GM04504 (cell line): Measurements from ENCODE around the gene CDC7.
"Not testable (repeated sequence)": the region's sequence is repeated elsewhere in the genome, so short reads cannot be mapped to it uniquely, and the experiment has no call there.

ENCODE experiments used
- DNase-seq: peaks from one replicate; pipeline ENCODE4 v3.0.0-alpha.2; 2012; ENCODE audit warnings: low read depth

CDC7 gene

DNA sequence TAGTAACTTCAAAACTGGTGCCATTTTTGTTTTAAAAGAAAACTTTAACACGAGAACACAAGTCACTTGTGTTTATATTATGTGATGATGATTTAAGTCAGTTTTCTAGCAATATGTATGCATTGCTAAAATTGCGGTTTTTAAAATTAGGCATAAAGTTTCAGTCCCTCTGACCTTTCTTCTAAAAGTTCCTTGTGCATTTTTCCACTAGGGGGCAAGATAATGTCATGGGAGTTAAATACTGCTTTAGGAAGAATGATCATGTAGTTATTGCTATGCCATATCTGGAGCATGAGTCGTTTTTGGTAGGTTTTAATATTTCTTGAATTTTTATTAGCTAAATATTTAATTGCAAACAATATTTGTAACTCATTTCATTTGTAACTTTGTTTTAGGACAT, 10.7 kb downstream of the CDC7 start:
- no peak for DNase-seq

DNA sequence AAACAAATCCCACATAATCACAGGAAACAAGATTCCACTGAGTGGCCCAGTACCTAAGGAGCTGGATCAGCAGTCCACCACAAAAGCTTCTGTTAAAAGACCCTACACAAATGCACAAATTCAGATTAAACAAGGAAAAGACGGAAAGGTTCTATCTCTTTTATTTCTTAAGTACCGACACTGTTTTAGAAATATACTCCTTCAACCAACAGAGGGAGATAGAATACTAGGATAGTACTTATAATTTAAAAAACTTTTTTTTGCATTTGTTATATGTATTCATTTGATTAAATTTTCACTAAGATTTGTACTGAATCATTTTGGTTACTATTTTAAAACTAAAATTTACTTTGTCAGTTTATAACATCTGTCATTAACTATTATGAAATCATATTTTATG, 12.5 kb downstream of the CDC7 start:
- DNase-seq = no peak

DNA sequence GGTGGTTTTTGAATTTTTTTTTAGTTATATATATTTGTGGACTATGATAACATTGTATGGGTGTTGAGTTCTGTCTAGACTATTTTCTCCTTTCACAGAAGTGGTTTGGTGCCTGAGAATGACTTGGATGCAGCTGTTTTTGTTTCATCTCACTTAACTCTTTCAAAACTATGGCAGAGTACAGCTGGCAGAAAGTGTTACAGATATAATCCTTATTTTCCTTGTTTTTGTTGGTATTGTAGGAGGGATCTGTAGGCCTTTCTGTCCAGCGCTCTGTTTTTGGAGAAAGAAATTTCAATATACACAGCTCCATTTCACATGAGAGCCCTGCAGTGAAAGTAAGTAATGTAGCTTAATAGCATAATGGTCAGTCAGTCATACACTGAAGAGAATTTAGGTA, 13.1 kb downstream of the CDC7 start:
- DNase-seq = no peak

DNA sequence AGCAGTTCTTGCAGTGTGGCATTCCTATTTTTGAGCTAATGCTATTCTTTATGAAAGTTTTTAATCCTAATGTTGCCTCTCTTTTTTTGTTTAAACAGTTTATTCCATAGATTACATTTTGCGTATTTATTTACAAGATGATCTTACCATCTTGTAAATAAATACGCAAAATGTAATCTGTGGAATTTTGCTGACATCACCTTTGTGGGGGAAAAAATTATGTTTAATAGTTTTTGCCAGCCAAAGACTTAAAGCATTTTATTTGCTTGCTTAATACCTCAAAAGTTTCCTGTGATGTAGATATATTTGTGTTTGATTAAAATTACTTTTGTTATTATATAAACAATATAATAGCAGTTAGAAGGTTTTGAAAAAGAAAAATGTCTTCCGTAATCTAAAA, 15.3 kb downstream of the CDC7 start:
- no peak for DNase-seq

DNA sequence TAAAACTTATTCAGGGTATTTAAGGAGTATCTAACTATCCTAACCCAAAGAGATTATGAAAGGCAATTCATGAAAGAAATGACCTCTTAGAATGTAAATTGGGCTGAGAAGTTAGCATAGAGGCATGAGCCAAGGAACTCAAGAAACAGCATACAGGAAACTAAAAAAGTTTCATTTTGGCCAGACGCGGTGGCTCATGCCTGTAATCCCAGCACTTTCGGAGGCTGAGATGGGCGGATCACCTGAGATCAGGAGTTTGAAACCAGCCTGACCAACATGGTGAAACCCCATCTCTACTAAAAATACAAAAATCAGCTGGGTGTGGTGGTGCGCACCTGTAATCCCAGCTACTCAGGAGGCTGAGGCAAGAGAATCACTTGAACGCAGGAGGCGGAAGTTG, 16.0 kb downstream of the CDC7 start:
- DNase-seq = not testable (repeated sequence)

DNA sequence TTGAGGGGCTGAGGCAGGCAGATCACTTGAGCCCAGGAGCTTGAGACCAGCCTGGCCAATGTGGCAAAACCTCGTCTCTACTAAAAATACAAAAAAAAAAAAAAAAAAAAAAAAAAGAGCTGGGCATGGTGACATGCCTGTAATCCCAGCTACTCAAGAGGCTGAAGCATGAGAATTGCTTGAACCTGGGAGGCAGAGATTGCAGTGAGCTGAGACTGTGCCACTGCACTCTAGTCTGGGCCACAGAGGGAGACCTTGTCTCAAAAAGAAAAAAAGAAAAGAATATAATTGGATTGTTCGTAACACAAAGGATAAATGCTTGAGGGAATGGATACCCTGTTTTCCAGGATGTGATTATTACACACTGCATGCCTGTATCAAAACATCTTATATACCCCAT, 18.5 kb downstream of the CDC7 start:
- not testable (repeated sequence) for DNase-seq

DNA sequence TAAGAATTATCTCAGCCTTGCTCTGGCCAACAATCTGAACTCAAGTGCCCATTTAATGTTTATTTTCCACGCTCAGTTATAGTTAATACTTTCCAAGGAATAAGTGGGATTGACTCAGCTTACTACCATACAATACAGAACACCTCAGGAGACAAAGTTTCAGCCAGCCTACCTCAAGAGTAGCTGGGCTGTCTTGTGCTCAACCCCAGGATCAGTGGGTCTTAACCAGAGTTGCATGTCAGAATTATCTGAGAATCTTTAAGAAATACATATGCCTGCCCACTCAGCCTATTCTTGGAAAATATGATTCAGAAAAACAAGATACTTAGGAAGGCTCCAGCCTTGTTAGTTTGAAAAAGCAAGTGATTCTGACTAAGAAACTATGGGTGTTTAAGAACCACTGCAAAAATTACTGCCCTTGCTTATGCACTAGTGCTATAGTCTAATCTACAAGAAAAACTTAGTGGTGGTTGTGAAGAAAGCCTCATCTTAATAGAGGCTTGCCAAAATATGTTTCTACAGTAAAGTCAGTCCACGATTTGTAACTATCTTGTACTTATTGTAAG, 20.4 kb downstream of the CDC7 start:
- no peak for DNase-seq

DNA sequence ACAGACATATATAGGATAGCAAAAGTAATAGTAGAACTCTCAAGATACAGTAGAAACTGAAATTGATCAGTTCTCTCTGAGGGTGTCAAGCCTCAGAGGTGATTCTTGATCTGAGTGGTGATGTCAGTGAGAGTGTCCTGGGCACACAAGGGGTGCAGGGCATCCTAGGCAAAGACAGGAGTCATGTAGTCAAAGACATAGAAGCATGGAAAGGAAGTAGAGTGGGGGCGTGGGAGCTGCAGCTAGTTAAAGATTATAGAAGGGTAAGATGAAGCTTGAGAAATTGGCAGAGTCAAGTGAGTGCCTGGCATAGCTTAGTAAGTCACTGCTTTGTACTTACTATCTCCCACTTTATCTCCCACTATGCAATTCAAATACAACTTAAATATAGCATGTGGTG, 22.8 kb downstream of the CDC7 start:
- DNase-seq = no peak

DNA sequence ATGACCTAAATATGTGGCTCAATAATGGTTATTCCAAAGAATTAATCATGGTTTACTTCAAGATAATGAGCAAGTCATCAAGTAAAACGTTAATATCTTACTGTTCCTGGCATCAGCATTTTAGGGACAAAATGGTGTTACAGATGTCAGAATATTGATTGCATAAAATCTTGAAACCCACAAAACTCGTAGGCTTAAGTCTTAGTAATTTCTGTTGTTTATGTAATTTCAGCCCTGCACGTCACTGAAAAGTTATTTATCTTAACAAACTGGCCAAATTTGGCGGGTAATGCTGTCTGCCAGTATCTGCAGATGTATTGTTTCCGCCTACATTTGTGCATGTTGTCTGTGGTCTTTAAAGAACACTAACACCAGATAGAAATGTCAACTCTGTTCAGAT, 25.8 kb downstream of the CDC7 start:
- no peak for DNase-seq

DNA sequence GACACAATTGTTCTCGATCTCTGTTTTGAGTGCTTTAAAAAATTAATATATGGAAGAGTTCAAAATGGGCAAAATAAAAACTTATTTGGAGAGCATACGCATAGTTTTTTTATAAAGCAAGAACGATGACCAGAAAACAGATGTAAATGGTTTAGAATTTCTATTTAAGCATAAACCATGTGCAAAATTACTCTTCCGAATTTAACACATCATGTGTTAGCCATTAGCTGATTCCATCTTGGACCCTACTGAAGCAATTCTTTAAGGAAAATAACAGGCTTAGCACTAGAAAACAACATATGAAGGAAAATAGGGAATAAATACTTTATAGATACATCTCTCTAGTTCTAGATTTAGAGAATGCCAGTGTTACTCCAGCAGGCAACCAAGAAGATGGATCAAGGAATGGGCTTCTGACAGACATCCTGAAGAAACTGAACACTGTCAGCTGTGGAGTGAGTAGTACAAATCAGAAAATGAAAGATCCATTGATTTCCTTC, 26.7 kb downstream of the CDC7 start:
- DNase-seq = no peak

DNA sequence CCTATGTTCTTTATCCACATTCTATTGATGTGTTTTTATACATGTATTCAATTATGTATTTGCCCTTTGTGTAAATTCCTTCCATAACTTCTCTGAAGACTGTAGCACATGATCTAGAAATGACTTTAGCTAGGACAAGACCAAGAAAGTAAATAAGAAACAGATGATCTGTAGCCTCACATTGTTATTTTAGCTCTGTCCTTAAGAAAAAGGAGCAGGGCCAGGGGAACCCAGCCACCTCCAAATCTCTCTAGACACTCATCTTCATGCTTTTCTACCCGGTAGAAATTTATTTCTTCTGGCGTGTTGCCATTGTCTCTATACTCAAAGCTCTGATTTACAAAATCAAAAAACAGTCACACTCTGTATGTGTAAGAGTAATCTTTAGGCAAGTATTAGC, 27.1 kb downstream of the CDC7 start:
- no peak for DNase-seq

DNA sequence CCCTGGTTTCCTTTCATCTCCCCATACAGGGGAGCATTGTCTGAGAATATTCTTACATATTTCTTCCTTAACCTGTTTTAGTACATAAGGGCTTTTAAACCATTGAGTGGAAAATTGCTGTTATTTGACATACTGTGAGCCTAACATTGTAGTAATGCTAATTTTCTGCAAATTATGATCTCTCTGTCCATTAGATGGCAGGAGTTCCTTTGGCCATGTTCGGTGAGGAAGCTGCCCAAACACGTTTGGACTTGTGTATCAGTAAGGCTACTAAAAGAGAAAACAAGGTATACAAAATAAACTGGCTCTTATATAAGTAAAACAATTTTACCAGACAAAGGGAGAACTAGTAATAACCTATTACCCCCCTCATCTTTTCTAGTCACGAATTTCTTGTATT, 29.2 kb downstream of the CDC7 start:
- DNase-seq = peak; percentile 25

DNA sequence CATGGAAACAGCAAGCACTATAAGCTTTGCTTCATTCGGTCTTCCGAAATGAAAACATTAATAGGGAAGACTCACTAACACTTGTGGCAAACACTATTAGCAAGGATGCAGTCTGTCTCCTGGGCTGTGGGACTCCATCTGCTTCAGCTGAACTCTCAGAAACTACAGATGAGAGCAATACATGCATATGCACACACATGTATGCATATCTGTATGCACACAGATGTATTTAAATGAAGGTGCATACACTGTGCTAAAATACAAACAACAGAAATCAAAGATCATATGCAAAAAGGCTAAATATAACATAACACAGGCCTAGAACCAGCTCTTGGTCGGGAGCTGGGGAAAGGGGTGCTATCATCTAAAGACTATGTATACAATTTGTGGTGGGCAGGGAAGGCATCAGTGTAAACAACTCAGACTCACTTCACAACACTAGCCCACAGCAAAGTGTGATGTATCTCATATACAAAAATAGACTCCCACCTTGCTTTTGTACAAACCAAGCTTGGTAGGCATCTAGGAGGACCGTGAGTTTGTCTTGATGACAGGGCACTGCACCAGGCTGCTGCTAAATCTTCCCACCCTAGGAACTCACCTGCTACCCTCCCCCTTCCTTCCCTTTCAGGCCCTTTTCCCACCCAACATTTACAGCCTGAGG, 32.8 kb downstream of the CDC7 start:
- DNase-seq = no peak

DNA sequence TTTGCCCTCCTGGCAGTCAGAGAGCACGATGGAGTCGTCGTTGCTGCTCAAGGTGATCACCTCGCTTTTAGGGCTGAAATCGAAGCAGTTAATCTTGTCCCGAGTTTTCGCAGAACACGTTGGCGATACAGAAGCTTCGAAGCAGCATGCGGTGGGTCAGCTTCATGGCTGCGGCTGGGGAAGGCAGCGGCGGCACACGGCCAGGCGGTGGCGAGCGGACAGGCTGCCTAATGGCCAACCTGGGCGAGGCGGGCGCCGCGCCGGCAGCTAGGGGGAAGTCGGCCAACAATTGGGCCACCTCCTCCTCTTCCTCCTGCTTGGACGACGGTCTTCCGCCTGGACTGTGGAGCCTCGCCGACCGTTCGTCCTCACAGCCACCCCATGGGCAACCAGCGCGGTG, 34.8 kb downstream of the CDC7 start:
- no peak for DNase-seq

DNA sequence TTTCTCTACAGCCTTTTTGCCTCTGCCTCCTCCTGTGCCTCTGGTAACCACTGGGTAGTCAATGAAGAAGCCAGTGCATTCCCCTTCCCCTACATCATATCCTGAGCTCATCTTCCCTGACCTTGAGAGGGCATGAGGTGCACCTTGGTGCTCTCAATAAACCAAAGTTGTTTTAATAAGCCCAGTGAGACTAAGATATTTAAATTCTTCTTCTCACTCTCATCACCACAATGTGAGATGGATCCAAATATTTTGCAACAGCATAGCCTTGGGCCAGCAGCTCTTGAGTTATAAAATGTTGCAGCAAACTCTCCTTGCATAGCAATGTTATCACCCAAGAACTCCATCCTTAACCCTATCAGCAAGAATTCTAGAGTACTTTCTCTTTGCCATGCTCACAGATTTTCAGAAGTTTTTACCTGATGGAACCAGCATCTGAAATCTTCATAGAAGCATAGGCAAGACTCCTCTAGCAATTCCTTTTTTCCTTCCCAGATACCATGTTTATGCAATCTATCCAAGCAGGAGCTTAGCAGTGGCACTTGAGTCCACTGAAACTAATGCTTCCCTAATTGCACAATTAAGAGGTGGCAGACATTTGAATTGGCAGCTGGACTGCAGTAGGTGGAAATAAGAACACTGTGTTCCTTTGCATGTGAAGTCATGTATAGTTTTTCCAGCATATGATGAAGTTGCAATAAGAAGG, 36.8 kb downstream of the CDC7 start:
- DNase-seq = peak; percentile 80

DNA sequence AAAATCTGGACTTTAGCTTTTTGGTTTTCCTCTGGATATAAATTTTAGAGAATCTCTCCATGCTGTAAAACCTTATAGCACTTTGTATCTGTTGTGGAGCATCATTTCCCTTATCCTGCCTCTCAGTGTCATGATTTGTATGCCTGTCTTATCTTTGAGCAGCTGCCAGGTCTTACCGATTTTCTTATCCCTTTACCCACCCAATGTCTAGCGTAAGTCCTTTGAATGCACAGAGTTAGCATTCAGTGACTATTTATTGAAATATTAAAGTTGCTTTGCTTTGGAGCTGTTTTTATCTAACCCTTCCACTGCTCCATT, 37.3 kb downstream of the CDC7 start:
- DNase-seq = no peak

DNA sequence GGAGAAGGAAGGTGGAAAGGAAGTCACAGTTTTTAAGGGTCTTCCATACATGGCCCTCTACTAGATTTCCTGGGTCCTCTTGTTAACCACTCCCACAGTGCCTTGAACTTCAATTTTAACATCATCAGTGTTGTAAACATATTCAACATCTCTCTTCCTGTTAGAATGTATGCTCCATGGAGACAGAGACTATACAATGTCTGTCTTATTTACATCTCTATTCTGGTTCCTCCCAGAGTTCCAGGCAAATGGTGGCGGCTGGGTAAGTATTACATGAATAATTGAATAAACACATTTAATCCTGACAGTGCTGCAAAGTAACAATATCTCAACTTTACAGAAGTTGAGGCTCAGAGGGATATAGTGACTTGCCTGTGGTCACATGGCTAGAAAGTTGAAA, 40.3 kb downstream of the CDC7 start:
- DNase-seq = no peak

DNA sequence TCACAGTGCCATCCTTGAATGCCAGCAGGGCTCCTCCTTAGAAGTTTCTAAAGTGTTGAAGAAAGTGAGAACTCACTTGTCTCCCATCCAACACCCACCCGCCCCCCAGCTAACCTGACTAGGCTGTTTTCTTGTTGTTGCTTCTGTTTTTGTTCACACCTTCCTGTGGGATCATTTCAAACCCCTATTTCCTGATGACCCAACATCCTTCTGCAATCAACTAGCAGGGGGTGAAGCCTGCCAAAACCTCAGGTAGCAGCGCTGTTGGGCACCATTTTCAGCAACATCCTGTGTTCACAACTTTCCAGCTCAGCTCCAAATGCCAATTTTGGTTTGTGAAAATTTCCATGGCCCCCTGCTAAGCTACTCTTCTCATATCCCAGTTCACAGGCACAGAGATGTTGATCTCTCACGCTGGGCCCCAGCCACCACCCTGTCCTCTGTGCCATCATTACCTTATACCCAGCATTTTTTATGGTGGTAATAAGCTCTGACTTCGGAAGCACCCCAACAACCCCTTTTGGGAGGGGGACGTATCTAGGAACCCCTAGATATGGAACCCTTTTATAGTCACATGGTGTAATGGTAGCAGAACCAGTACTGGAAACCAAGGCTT, 41.4 kb downstream of the CDC7 start:
- no peak for DNase-seq

DNA sequence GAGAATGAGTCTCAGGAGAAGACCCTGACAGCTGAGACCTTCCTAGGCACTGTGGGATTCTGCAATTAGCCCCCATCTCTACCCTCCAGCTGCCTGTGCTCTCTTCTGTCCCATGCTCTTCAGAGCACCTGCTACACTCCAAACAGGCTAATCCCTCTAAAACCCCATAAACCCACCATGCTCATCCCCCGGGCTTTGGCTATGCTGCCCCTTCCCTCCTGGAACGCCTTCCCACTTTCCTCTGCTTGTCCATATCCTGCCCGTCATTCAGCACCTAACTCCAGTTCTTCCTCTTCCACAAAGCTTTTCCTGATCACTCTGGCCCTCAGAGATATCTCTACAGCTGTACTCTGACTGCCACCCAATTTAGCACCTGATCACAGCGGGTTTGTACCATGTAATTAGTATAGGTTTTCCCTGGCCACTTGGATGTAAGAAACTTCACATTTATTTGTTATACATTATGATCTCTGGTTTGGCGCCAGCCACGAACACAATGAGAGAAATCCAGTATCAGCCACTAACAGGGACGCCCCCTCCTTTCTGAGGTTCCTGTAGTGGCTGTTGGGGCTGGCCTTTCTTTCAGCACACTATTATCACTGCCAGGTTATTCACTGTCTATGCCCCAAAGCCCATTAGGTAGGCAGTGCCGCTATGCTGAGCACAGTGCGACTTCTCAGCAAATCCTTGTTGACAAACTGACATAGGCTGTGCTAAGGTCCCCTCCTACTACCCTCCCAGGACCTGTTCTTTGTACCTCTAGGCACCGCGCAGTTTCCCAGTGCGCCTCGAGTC, 45.1 kb downstream of the CDC7 start:
- DNase-seq = no peak

DNA sequence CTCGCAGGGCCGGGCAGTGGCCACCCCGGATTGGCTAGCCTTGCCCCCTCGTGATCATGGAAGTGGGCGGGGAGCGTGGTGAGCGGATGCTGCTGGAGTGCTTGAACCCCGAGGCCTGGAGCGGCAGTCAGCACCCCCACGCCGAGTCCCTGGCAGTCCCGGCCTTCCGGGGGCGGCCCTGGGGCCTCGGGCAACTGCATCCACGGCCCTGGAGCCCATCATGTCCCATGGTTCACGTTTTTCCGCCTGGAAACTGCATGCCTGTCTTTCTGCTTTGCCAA, 45.6 kb downstream of the CDC7 start:
- DNase-seq = no peak

DNA sequence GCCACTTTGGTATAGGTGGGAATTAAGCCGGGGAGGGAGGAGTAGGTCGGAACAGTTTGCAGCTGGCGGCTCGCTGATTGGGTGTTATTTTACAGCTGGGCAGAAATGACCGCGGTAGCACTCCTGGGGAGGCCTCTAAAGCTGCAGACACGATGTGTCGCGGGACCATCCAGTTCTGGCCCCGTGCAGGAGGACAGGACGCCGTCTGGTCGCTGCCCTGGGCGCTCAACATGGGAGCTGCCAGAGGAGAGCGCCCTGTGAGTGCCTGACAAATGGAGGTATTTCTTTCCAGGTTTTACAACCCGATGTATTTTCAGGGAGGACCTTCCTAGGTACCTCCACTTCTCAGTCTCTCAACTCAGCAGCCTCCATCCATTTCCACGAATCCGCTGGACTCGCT, 46.2 kb downstream of the CDC7 start:
- DNase-seq = no peak

DNA sequence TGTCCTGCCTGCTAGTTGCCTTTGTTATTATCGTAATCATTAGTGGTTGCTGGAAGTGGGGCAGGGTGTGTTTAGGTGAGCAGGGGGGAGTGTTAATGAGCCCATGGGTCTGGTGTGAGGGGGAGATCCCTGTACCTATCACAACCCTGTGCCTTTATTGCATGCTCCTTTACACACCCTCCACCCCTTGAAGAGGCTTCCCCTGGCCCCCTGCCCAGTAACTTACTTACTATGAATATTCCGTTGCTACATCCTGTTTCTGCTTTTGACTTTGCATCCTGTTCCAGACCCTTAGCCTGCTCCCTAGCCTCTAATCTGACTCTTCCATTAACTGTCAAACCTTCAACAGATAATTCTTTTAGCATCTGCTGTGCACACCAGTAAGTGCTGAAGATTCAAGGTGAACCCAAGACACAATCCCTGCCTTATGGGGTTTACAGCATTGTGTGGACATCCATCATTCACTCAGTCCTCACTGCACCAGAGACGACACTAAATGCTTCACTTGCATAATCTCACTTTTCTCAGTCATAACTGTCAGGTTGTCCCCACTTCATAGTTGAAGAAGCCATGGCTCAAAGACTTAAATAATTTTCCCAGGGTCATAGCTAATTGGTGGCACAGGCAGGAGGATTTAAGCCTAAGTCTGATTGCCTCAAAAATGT, 47.9 kb downstream of the CDC7 start:
- no peak for DNase-seq
